D721Med (cell line): Measurements from ENCODE around the gene SPTBN1.

ENCODE experiments used
- DNase-seq: peaks from one replicate; pipeline ENCODE4 v3.0.0; 2011; ENCODE audit warnings: low spot score; ENCODE audit not compliant: insufficient read length
- FAIRE-seq: peaks from 2 replicates; lab custom pipeline; 2011; peaks lifted over from hg19 to GRCh38; lab: Jason Lieb, UNC
- TF ChIP-seq, protein P1 (sequence below): IDR thresholded peaks from 2 replicates; pipeline ENCODE4 v1.5.1; 2012; ENCODE audit warnings: mild to moderate bottlenecking, control low read depth; ENCODE audit not compliant: insufficient read depth; ENCODE audit errors: missing control alignments

SPTBN1 gene

DNA sequence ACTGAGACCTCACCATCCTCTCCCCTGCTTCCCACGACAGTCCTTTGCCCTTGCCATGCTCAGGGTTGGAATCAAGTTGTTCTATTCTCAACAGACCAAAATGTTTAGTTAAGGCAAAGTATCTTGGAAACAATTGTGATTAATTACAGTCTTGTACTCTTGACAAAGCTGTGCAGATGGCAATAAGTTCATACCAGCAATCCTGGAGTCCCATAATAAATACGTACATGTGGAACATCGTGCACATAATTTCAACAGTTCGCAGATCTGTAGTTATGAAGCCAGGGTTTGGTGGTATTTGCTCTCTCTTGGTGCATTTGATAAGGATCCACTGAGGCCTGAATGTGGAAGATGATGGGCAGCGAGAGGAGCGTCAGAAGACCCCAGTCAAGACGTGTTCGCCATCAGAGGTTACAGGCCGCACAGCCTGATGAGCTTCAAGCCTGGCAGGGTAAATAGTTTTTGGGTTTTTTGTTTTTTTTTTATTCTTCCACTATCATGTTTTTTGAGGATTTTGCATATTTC, 214.4 kb downstream of the SPTBN1 start:
- no peak for DNase-seq
- no peak for FAIRE-seq
- TF ChIP-seq, protein P1, sequence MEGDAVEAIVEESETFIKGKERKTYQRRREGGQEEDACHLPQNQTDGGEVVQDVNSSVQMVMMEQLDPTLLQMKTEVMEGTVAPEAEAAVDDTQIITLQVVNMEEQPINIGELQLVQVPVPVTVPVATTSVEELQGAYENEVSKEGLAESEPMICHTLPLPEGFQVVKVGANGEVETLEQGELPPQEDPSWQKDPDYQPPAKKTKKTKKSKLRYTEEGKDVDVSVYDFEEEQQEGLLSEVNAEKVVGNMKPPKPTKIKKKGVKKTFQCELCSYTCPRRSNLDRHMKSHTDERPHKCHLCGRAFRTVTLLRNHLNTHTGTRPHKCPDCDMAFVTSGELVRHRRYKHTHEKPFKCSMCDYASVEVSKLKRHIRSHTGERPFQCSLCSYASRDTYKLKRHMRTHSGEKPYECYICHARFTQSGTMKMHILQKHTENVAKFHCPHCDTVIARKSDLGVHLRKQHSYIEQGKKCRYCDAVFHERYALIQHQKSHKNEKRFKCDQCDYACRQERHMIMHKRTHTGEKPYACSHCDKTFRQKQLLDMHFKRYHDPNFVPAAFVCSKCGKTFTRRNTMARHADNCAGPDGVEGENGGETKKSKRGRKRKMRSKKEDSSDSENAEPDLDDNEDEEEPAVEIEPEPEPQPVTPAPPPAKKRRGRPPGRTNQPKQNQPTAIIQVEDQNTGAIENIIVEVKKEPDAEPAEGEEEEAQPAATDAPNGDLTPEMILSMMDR: no peak

GRCh38 chr2:54671010-54671409, 214.9 kb downstream of the SPTBN1 start:
- FAIRE-seq (no peak), DNase-seq (no peak)
- TF ChIP-seq, protein P1: no peak

GRCh38 chr2:54671875-54672589, 215.9 kb downstream of the SPTBN1 start:
- TF ChIP-seq, protein P1: no peak
- FAIRE-seq (no peak), DNase-seq (no peak)

DNA sequence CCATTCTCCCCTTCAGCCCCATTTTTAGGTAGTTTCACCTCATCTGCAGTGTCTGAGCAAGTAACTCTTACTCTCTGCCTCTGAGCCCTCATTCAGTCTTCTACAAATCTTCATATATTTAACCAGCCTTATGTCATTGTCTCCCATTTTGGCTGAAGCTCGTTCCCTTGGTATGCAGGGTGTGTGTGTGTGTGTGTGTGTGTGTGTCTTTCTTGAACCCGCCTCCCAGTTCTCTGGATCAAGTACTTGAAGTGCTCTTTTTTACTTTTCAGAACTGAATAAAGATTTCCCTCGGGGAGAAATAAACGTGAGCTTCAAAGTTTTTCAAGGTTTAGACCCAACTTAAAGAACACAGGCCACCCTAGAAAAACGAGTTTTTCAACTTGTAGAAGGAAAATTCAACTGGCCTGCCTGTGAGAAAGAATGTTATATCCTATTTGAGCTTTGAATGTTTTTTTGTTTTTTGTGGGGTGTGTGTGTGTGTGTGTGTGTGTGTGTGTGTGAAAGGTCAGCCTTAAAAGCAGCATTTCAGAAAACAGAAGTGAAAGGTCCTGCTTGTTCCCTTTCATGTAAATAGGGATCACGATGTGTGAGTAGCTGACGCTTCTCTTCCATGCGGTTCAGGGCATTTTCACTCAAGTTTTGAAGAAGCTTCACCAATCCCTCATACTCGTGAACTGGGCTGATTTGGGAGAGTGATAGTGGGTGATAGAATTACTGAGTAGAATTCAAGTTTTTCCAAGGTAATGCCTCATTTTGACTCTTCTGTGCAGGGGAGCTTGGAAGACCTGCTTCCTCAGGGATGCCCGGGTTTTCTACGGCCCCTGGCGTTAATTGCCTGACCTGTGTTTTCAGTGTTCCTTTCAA, 216.7 kb downstream of the SPTBN1 start:
- no peak for DNase-seq
- TF ChIP-seq, protein P1: no peak
- FAIRE-seq: no peak

GRCh38 chr2:54673501-54673998, 217.4 kb downstream of the SPTBN1 start:
- DNase-seq: no peak
- no peak for FAIRE-seq
- TF ChIP-seq, protein P1: no peak

GRCh38 chr2:54675281-54675680, 219.2 kb downstream of the SPTBN1 start:
- FAIRE-seq (no peak), DNase-seq (no peak)
- TF ChIP-seq, protein P1: no peak
